22Rv1 (cell line): ENCODE measurements around the gene GUCA2B.

Experiments
- ZFX ChIP-seq: fragments of 450-650 bp; IDR thresholded peaks from 2 replicates; pipeline ENCODE4 v1.6.1; 2017; ENCODE audit warnings: antibody characterized with exemption, borderline replicate concordance
- TF ChIP-seq, protein P1 (sequence below): fragments of 450-650 bp; IDR thresholded peaks from 2 replicates; pipeline ENCODE4 v1.5.1; 2017; ENCODE audit warnings: mild to moderate bottlenecking

- TF ChIP-seq, protein P1, sequence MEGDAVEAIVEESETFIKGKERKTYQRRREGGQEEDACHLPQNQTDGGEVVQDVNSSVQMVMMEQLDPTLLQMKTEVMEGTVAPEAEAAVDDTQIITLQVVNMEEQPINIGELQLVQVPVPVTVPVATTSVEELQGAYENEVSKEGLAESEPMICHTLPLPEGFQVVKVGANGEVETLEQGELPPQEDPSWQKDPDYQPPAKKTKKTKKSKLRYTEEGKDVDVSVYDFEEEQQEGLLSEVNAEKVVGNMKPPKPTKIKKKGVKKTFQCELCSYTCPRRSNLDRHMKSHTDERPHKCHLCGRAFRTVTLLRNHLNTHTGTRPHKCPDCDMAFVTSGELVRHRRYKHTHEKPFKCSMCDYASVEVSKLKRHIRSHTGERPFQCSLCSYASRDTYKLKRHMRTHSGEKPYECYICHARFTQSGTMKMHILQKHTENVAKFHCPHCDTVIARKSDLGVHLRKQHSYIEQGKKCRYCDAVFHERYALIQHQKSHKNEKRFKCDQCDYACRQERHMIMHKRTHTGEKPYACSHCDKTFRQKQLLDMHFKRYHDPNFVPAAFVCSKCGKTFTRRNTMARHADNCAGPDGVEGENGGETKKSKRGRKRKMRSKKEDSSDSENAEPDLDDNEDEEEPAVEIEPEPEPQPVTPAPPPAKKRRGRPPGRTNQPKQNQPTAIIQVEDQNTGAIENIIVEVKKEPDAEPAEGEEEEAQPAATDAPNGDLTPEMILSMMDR, result no peak
- no peak for TF ChIP-seq ZFX
Observed at GRCh38 chr1:42152907-42153600, at the start of gene GUCA2B.
